ENCODE data around the gene SH2D2A.

SH2D2A gene

DNA sequence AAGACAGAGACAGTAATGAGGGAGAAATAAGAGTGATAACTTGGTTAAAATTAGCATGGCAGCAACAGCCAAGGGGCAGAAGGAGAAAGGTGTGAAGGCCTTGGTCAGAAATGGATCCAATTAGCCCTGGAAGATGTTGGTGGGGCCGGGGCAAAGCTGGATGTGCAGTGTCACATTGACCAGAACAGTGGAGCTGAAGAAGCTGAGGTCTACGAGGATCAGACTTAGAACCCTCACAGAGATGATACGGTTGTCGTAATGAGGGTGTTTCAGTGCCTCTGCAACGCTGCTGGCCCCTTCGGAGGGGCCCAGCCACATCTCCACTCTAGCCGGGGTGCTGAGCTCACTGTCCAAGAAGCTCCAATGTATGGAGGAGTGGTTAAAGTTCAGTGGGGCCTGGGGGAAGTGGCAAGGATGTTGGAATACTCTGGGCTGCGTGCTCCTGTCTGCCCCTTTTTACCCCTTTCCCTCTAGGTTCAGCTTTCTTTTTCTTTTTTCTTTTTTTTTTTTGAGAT, 14.2 kb downstream of the SH2D2A start:
- DNase-seq, result no peak

DNA sequence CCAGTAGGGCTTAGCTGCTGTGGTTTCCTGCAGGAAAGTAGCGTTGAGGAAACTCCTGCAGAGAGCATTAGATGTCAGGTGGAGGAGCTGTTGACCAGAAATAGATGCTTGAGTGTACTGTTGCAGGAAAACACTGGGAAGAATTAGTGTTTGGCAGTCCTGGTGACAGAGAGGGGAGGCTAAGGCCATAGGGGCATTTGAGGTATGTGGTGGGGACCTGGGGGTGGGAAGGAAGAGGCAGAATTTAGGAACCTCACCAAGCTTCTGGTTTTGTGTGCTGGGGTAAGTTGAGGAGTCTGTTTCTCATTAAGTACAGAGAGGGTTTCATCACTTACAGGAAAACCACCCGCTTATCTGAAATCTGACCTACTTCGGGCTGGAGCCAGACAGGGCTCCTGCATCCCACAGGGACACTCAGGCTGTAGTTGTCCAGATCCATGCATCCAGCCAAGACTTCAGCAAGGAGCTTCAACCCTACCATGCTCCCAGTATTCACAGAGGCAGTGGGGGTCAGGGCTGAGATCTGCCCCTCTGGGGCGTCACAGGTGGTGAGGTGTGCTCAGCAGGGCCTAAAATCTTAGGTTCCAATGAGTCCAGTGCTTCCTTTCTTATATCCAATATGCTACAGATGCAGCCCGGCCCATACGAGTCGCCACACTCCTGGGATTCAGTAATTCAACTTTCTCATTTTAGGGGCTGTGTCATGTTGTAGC, 15.1 kb downstream of the SH2D2A start:
- DNase-seq, result no peak

DNA sequence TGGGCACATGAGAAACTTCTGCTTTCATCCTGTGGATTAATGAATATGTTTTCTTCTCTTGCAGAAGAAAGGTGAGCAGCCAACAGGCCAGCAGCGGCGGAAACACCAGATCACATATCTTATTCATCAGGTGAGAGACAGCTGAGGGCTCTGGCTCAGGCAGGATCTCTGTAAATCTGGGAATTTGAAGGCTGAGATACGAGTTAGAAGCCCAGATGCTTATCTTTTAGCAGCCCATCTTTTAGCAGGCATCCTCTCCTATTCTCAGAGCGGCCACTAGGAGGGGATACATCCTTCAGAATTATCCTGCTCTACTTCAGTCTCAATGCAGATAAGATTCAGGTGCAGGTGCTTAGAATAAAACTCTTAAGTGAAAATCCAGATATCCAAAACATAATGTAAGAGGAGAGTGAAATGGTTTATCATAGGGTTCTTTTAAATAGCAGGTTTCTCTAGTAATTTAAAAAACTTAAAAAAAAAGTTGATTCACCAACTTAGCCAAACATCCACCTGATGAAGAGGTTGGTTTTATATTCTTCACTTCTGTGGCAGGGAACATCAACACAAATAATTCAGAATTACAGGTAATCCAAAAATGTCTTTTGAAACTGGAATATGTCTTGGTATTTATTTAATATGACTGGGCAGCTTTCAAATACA, 19.3 kb downstream of the SH2D2A start:
- peak; percentile 46 to 70 for DNase-seq

DNA sequence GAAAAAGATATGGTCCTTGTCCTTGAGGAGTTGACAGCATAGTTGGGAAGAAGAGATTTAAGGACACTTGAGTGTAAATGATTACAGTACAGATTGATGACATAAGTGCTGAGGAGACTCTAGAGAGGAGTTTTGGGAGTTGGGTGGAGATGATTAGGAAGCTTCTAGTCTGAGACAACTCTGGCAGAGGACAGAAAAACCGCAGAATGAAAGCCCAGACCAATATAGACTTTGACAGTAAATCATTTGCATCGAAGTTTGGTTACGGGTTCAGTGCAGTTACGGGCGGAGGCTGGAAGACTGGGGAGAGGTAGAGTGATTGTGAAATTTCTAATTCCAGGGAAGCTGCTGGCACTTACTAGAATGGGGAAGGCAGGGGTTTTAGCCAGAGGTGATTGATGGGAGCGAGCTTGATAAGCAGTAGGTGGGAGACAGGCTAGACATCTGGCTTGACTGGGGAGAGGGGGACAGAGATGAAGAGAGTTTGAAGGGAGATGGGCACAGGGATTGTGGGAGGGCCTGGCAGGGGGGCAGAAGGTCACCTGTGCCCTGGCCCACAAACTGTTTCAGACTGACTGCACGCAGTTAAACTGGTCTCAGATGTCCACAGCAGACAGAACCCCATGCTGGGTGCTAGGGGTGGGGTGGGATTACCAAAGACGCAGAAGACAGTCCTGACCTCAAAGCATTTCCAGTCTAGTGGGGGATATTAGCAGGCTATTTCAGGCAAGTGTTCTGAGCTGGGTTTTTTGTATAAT, 20.1 kb downstream of the SH2D2A start:
- no peak for DNase-seq

DNA sequence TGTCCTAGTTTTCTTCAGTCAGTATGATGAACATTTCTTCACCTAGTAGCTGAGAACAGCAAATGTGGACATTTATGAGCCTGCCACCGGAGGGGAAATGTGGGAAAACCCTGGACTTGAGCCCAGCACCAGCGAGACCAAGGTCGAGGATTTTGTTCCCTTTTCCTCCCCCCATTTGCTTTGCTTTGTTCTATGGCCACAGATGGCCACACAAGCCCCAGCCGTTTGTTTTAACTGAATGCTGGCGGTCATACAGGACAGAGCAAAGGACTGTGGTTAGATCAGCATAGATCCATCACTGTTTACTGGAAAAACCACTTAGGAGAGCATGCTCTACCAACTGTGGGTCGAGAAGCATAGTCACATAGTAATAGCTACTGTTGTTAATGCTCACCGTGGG, 20.9 kb downstream of the SH2D2A start:
- DNase-seq, result no peak

DNA sequence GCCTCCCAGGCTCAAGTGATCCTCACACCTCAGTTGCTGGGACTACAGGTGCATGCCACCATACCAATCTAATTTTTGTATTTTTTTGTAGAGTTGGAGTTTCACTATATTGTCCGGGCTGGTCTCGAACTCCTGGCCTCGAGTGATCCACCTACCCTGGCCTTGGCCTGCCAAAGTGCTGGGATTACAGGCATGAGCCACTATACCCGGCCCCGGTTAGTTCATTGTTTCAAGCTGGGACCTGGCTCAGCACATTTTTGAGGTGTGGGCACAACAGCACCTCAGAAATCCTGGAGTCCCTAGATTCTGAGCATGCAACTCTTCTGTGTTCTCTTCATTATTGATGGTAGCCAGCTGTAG, 21.3 kb downstream of the SH2D2A start:
- DNase-seq, result no peak

DNA sequence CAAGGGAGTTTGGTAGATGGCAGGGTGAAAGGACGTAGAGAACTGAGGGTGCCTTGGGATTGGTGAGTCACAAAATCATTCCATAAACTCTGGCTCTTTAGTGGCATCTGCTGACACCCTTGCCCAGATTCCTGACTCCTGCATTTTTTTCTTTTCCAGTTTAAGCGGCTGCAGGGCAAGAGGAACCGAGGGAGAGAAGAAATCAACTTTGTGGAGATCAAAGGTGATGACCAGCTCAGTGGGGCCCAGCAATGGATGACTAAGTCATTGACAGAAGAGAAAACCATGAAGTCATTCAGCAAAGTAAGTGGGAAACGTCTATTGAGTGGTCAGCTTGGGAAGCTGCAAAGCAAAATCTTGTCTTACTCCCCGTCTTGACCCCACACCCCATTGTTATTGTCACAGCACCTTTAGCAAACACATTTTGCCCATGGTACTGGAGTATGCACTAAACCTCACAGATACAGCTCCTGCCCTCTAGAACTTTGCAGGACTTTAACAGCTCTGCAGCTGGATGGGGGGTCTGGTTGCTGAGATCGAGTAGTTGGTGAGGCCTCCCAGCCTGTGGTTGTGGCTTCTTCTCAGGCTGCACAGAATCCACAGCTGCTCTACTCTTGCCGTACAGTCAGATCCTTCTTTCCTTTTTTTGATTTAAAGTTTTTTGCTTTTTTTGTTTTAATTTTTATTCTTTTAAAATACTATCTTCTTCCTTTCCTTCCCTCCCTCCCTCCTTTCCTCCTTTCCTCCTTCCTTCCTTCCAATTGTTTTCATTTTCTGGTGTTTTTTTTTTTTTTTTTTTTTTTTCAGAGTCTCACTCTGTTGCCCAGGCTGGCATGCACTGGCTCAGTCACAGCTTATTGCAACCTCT, 21.9 kb downstream of the SH2D2A start:
- no peak for DNase-seq

DNA sequence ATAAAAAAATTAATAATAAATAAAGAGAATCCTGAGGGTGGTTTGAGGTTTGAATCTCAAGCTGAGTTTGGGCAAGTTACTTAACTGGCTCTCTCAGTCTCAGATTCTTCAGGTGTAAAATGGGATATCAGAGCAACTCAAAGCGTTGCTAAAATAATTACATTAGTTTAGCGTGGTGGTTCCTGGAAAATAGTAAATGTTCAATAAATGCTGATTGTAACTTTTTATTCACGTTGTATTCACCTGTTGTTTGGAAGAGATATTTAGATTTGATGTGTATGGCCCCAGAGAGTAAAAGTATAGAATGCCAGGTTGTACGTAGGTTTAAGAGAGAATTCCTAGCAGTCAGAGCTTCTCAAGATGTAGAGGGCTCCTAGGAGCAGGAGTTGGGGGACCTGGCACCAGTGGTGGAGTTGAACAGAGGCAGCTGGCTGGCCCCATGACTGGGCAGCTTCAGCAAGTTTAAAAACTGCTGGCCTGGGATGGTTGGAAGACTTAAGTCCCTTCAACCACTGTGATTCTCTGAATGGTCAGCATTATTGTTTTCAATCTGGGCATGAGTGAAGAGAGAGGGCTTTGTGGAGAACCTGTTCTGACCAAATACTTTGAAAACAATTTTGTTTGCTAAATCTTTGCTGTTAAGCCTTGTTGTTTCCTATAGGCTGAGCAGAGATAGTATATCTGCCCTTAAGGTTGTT, 26.9 kb downstream of the SH2D2A start:
- no peak for DNase-seq

DNA sequence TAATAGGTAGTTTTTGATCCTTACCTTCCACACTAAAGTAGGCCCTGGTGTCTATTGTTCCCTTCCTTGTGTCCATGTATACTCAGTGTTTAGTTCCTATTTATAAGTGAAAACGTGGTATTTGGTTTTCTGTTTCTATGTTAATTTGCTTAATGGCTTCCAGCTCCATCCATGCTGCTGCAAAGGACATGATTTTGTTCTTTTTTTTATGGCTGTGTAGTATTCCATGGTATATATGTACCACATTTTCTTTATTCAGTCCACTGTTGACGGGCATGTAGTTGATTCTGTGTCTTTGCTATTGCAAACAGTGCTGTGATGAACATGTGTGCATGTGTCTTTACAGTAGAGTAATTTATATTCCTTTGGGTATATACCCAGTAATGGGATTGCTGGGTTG, 28.5 kb downstream of the SH2D2A start:
- no peak for DNase-seq

DNA sequence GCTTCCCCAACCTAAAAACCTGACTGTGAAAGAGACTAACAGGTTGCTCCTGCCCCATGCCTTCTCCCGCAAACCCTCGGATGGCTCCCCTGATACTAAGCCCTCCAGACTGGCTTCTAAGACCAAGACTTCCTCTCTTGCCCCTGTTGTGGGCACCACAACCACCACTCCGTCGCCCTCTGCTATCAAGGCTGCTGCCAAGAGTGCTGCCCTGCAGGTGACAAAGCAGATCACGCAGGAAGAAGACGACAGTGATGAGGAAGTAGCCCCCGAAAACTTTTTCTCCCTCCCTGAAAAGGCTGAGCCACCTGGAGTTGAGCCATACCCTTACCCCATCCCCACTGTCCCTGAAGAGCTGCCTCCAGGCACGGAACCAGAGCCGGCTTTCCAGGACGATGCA, 30.0 kb downstream of the SH2D2A start:
- no peak for DNase-seq

DNA sequence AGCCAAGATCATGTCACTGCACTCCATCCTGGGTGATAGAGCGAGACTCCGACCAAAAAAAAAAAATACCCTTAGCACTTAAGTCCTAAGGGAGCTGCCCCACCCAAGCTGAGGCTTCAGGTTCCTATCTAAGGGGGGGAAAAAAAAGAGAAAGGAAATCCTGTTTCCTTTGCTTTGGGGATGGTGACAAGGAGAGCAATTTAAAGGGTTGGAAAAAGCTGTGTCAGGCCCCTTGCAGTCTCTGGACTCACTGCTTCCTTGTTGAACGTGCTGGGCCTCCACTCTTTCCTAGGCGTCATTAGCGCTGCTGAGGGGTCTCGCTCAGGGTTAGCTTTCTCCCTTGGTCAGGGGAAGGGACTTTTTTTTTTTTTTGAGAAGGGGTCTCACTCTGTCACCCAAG, 31.2 kb downstream of the SH2D2A start:
- no peak for DNase-seq

DNA sequence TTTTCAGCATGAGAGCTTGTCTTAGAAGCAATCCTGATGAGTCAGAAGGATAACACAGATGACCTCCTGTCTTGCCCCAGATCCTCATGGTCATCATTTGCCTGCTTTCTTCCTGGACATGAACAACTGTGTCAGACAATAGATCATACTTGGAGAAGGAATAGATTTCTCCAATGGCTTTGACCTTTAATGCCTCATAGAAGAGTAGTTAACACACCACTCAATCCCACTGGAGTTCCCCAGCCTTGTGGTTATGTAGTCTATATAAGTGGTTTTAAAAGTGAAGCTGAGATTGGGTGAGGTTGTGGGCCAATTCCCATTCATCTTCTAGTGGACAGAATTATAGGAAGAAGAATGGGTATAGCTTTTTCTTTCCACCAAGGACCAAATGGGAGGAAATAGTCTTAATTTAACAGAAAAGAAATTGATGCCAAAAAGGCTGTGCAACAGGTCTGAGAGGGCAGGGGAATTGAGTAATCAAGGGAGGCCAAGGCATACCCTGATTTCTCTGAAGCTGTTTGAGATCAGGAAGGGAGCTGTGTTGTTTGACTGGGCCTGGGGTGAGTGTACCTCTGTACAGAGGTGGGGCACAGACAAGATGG, 35.0 kb downstream of the SH2D2A start:
- no peak for DNase-seq

DNA sequence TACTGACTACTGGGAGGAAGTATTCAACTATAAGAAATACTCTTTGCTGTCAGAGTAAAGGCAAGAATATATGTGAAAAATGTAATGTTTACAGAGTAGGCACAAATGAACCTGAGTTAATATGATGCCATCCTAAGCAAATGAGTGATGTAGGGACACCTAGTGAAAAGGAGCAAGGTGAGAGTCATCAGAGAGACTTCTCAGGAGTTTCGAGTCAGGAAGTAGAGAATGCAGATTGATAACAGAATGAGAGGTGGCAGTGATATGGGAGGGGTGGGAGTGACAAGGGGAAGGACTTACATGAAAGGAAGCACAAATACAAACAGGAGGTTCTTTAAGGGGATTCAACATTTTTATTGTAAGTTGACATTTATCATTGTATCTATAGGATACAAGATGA, 39.1 kb downstream of the SH2D2A start:
- DNase-seq, result no peak

DNA sequence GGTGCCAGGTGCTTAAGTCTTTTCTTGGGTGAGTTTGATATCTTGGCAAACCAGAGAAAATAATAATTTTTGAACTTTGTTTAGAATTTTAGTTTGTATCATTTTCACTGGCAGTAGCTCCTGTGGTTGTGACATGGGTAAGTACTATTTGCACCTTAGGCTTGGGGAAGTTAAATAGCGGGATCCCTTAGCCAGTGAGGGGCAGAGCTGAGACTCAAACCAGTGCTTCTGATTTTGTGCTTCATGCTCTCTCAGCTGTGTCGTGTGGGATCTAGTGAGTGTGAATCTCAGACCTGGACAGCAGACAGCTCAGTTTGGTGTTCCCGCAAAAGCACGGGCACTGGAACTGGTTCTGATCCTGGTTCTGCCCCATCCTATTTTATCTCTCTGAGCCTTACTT, 39.7 kb downstream of the SH2D2A start:
- no peak for DNase-seq

DNA sequence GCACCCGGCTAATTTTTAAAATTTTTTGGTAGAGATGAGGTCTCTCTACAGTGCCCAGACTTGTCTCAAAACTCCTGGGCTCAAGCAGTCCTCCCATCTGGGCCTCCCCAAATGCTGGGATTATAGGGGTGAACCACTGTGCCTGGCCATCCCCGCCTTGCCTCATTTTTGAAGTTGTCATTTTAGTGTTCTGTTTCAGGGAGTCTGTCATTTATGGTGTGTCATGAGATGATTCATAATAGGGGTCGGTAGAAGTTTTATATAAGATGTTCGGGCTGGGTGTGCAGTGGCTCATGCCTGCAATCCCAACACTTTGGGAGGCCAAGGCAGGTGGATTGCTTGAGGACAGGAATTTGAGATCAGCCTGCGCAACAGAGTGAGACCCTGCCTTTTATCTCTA, 40.8 kb downstream of the SH2D2A start:
- no peak for DNase-seq

DNA sequence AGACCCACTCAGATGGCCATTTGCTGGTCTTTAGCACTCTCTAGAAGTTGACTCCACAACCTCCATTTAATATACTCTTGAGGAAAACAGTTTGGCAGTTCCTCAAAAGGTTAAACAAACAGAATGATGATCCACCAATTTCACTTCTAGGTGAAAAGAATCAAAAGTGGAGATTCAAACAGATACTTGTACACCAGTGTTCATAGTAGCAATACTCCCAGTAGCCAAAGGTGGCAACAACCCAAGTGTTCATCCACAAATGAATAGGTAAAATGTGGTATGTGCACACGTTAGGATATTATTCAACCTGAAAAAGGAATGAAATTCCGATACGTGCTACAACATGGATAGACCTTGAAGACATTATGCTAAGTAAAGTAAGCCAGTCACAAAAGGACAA, 43.0 kb downstream of the SH2D2A start:
- no peak for DNase-seq

DNA sequence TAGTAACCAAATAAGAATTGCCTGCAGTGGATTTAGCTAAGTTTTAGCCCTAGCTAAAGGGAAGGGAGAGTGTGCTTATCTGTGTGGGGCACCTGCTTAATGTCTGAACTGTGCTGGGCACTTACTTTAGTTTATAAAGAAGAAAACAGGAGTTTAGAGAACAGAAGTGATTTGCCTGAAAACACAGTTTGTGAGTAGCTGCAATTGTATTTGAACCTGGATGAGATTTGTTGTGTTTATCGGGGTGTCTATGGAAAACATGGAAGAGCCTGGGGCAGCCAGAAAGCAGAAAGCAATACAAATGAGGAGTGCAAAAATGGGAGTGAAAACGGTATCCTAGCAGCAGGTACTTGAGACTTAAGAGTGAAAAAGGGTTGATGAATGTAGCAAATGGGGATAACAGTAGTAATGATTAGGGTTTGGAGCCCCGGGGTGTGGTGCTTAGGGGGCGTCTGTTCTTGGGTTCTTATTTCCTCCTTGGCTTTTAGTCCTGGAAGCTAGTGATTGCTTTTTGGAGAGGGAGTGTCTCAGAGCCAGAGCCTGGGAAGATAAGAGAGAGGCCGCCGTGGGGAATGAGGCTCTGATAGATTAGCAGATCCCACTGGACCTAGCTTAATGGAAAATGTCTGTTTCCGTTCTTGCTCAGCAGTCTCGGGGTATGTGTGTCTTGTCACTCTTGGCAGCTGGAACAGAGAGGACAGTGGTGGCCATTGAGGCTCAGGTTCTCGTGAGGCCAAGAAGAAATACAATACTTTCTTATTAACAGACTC, 43.7 kb downstream of the SH2D2A start:
- no peak for DNase-seq

DNA sequence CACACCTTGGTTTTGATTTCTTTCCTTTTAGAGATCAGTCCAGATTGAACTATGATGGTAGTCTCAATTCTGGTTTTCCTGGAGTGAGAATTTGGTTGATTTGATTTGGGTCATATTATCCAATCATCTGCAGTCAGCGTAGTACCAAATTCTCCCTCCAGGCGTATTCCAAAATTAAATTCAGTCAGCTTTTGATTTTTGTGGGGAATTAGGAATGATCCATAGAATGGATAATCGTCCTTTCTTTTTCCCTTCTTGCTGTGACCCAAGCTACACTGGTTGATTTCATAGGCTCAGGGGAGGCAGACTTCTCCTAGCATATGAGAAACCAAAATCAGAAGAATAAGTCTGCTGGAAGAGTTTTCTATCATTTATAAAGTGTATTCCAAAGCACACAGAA, 44.4 kb downstream of the SH2D2A start:
- DNase-seq, result no peak

DNA sequence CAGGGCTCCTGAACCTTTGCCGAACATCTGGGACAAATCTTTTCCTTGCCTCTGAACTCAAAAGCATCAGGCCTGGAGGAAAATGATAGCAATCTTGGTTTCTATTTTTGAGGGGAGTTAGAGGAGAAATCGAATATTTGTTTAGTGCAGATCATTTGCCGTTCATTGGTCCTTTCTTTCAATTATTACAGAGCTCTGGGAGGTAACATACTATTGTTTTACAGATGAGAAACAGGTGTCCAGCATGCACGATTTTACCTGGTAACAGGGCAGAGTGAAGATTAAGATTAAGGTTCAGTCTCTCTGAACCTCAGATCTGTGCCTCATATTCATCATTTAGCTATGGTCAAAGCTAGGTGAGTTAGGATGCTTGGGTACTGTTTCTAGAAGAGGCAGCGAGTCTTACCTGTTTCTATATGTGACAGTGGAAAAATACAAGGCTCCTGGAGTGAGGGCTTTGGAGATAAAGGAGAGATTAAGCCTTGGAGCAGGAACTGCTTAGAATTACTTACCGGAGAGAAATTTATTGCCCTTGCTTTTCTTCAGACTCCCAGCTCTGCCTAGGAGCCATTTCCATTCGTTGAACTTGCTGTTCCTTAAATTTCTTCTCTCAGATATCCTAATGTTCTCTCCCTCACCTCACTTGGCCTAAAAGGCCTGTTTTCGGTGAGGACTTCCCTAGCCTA, 47.9 kb downstream of the SH2D2A start:
- DNase-seq, result no peak

DNA sequence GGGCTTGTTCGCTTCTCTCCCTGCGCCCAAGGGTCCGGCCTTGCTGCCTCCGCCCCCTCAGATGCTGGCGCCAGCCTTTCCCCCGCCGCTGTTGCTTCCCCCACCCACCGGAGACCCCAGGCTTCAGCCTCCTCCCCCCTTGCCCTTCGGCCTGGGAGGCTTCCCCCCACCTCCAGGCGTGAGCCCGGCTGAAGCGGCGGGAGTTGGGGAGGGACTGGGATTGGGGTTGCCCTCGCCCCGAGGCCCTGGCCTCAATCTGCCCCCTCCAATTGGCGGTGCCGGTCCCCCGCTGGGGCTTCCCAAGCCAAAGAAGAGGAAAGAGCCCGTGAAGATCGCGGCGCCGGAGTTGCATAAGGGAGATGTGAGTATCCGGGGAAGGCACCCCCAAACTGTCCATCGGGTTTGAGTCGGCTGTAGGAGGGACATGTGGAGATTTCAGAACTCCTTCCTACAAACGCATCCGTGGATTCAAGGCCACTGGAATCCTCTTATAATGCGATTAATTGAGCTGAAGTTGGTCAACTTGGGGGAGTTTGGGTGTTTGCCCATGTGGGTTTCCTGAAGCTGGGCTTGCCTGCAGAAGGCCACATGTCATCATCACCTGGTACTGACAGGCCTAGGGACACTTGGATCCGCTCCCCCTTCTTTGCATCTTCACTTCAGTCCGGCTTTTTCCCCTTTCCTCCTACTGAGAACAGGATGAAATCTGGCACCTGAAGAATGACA, 48.6 kb downstream of the SH2D2A start:
- peak in 1 of 2 donors; percentile 45 for DNase-seq

Measured in activated CD4-positive, alpha-beta T cell treated with anti-CD3 and anti-CD28 coated beads for 4 hours (primary cell).